GM13976 (cell line): ENCODE data around the gene UNKL.

Experiments used
- DNase-seq: peaks from one replicate; pipeline ENCODE4 v3.0.0; 2012; ENCODE audit warnings: low spot score
- in situ Hi-C: fragments of 300-500 bp; cut with MboI; formaldehyde crosslinking; loops from one replicate; pipeline ENCODE4 v1.12.0; 2022; ENCODE audit warnings: low sequenced_read_pairs, mixed read lengths, inconsistent platforms; ENCODE audit not compliant: unreplicated experiment
- TF ChIP-seq, protein P1 (sequence below): IDR thresholded peaks from 2 replicates; pipeline ENCODE4 v1.5.1; 2012; ENCODE audit warnings: borderline replicate concordance, mild to moderate bottlenecking; ENCODE audit not compliant: insufficient read depth; ENCODE audit errors: extremely low read depth, missing control alignments, control extremely low read depth

UNKL gene, protein sequence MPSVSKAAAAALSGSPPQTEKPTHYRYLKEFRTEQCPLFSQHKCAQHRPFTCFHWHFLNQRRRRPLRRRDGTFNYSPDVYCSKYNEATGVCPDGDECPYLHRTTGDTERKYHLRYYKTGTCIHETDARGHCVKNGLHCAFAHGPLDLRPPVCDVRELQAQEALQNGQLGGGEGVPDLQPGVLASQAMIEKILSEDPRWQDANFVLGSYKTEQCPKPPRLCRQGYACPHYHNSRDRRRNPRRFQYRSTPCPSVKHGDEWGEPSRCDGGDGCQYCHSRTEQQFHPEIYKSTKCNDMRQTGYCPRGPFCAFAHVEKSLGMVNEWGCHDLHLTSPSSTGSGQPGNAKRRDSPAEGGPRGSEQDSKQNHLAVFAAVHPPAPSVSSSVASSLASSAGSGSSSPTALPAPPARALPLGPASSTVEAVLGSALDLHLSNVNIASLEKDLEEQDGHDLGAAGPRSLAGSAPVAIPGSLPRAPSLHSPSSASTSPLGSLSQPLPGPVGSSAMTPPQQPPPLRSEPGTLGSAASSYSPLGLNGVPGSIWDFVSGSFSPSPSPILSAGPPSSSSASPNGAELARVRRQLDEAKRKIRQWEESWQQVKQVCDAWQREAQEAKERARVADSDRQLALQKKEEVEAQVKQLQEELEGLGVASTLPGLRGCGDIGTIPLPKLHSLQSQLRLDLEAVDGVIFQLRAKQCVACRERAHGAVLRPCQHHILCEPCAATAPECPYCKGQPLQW

DNA sequence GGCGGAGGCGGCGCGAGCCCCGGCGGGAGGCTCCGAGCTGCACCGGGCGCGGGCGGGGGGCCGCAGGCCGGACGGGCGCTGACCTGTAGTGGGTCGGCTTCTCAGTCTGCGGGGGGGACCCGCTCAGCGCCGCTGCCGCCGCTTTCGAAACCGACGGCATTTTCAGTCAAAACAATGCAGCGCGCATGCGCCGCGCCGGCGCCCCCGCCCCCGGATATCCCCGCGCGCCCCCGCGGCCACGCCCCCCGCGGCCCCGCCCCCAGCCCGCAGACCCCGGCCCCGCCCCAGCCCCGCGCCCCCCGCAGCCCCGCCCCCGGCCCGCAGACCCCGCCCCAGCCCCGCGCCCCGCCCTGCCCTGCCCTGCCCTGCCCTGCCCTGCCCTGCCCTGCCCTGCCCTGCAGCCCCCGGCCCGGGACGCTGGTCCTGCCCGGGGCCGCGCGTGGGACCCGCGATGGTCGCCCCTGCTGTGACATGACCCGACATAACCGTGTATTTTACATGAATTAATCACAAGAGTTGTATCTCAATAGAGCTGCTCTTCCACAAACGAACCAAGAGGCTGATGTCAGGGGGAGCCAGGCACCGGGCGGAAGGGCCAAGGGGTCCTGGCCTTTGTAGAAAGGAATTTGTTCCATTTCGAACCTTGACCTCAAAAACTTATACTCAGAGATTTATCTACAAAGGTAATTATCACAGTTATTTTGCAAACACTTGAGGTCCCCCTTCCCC, at the start of gene UNKL:
Gene UNKL, minus strand, starts transcription at position 173 of the 729 bp plus-strand sequence. Its CDS starts 13 bp downstream, at position 160.
- TF ChIP-seq, protein P1, sequence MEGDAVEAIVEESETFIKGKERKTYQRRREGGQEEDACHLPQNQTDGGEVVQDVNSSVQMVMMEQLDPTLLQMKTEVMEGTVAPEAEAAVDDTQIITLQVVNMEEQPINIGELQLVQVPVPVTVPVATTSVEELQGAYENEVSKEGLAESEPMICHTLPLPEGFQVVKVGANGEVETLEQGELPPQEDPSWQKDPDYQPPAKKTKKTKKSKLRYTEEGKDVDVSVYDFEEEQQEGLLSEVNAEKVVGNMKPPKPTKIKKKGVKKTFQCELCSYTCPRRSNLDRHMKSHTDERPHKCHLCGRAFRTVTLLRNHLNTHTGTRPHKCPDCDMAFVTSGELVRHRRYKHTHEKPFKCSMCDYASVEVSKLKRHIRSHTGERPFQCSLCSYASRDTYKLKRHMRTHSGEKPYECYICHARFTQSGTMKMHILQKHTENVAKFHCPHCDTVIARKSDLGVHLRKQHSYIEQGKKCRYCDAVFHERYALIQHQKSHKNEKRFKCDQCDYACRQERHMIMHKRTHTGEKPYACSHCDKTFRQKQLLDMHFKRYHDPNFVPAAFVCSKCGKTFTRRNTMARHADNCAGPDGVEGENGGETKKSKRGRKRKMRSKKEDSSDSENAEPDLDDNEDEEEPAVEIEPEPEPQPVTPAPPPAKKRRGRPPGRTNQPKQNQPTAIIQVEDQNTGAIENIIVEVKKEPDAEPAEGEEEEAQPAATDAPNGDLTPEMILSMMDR: no peak
- DNase-seq: peak; percentile 93
- in situ Hi-C loops: no loop called here

DNA sequence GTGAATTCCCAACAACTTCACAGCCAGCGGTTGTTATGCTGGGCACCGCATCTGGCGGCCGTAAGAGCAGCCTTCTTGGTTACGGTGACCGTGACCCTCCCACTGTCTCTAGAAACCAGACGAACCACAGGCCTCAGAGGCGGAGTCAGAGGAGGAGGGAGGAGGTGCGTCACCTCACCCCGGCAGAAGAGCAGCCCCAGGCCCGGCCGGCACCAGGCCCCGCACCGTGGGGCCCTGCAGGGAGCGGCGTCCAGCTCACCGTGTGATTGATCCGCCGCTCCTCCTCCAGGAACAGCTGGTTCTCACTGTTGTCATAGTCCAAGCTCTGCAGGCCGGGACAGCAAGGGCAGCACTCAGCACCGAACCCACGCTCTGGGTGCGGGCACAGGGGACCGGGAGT, 46.6 kb upstream of the UNKL start:
- in situ Hi-C loops: no loop called here
- TF ChIP-seq, protein P1: no peak
- no peak for DNase-seq

DNA sequence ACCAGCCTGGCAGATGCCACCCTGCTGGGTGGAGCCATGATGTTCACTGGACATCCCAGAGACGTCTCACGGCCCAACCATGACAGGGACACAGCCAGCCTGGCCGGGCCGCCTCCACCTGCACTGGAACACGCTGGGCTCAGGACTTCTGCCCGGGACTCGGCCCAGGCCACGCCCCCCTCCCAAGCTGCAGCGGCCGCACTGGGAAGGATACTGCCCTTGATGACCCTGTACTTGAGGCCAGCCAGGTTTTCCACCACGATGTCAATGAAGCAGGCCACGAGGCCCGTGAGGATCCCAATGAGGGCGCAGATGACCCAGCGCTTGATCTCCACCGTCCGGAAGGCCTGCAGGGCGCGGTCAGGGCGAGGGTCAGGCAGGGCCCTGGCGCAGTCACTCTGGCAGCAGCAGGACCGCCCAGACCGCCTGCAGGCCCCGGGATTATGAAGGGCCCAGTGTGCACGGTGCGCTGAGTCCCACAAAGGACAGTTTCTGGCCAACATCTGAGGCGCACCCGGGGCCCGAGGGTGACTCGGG, 46.2 kb upstream of the UNKL start:
- no peak for DNase-seq
- TF ChIP-seq, protein P1: no peak
- in situ Hi-C loops: no loop called here

DNA sequence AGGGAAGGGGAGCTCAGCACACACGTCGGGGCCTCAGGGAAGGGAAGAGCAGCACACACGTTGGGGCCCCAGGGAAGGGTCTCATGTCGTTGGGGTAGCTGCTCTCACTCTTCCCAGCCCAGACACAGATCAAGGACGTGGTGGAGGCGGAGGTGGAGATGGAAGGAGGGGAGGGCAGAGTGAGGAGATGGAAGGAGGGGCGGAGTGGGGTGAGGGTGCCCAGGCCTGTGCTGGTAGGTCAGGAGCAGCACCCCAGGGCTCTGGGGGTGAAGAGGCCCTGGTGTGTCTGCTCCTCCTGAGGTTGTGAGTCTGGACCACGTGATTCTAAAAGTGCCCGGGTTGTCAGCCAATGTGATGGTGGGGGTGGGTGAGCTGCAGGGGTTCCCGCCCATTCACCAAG, 45.5 kb upstream of the UNKL start:
- no peak for DNase-seq
- TF ChIP-seq, protein P1: no peak
- in situ Hi-C loops: no loop called here

DNA sequence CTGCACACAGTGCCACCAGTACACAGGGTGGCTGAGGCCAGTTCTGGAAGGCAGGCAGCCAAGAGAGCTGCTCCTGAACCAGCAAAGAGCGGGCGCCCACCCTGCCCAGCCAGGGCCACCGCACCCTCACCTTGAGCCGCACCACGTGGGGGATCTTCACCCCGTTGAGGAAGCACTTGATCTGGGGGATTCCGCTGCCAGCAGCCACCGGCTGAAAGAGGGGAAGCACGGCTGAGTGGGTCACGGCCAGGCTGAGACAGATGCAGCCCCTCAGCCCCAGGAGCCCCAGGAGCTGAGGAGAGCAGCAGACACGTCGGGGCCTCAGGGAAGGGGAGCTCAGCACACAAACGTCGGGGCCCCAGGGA, 44.5 kb upstream of the UNKL start:
- peak; percentile 80 for DNase-seq
- TF ChIP-seq, protein P1: no peak
- in situ Hi-C loops: no loop called here

DNA sequence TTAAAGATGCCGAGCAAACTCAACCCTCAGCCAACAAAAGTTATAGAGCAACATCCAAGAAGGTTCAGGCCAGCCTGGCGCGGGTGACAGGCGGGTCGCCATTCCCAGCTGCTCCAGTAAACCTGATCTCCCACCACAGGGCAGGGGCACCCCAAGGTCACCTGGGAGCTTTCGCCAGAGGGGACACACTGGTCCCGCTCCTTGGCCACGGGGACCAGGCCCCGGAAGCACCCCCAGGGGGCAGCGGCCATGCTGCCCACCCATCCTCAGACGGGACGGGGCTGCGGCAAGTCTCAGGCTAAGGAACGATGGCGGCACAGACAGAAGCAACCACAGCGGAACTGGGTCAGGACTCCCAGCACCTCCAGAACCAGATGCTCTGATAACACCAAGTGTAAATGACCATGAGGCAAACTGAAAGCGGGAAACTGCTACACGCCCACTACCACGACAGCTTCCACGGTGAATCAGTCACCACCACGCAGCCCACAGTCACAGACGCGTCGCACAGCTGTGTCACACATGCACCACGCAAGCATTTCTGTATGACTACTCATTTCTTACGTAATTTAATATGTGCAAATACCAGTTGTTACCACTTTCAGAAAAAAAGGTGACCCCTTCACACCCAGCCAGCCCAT, 44.0 kb upstream of the UNKL start:
- in situ Hi-C loops: no loop called here
- DNase-seq: peak; percentile 67
- TF ChIP-seq, protein P1: no peak
